GM12878 (cell line): Measurements from ENCODE around the gene ARPP21. TPM values are rescaled to one million over a fixed set of nuclear protein-coding genes. Genes with fewer than 3 reads are reported as not detected.

Source experiments
- ATAC-seq: fragments of 200-7000 bp; cut with Tn5 transposase; 3 replicates; pipeline ENCODE4 v1.9.1; 2020; ENCODE audit warnings: mild to moderate bottlenecking, moderate library complexity
- BruUV-seq: library from RNA; stranded (reverse); fragments of 400-500 nt; replicated peaks from 2 replicates; lab custom pipeline; 2021; lab: Mats Ljungman, UMichigan
- CTCF ChIA-PET: fragments of 300-600 bp; sonication (Branson Sonifier 250); formaldehyde crosslinking; extraction: SDS; loops from one replicate; lab custom pipeline; 2021; ENCODE audit warnings: inconsistent platforms; lab: Yijun Ruan, JAX
- POLR2A ChIA-PET: fragments of 350-600 bp; formaldehyde crosslinking; extraction: SDS; loops from one replicate; lab custom pipeline; 2021; ENCODE audit warnings: inconsistent platforms; lab: Charles Lee
- RAD21 ChIA-PET: fragments of 300-600 bp; sonication (Branson Sonifier 250); formaldehyde crosslinking; loops from one replicate; lab custom pipeline; 2023; ENCODE audit warnings: antibody characterized with exemption; ENCODE audit not compliant: unreplicated experiment; lab: Charles Lee
- SMC1A ChIA-PET: fragments of 300-600 bp; sonication (Branson Sonifier 250); formaldehyde crosslinking; loops from one replicate; lab custom pipeline; 2023; ENCODE audit not compliant: unreplicated experiment, uncharacterized antibody; lab: Charles Lee
- DNase-seq: peaks from one replicate; pipeline ENCODE4 v3.0.0-alpha.2; 2011; ENCODE audit warnings: low read depth, low spot score
- FAIRE-seq: peaks from 3 replicates; lab custom pipeline; 2011; peaks lifted over from hg19 to GRCh38; lab: Jason Lieb, UNC
- H2AFZ ChIP-seq: 2 replicates; pipeline ENCODE4 v1.6.0; 2011; ENCODE audit warnings: low read depth, low read length, control low read depth; ENCODE audit not compliant: control insufficient read depth
- H3K27ac ChIP-seq: 2 replicates; pipeline ENCODE4 v1.5.1; 2011; ENCODE audit warnings: control low read depth; ENCODE audit not compliant: control insufficient read depth, insufficient read depth
- H3K27me3 ChIP-seq, 2 experiments: replicated peaks in 1 of 2; 2 replicates each; pipeline versions ENCODE4 v1.6.0 to v1.6.1; 2011; ENCODE audit warnings: low read length in 1 of 2; ENCODE audit not compliant: control insufficient read depth in 2 of 2, insufficient read depth in 2 of 2
- H3K36me3 ChIP-seq, 2 experiments: 2 replicates each; pipeline ENCODE4 v1.5.1; 2011; ENCODE audit warnings: low read length in 1 of 2; ENCODE audit not compliant: control insufficient read depth in 2 of 2, insufficient read depth in 2 of 2
- H3K4me1 ChIP-seq: 2 replicates; pipeline ENCODE4 v1.6.1; 2011; ENCODE audit warnings: mild to moderate bottlenecking, low read length, moderate library complexity, mixed read lengths; ENCODE audit not compliant: control insufficient read depth, insufficient read depth
- H3K4me2 ChIP-seq: 2 replicates; pipeline ENCODE4 v1.6.0; 2011; ENCODE audit warnings: control low read depth; ENCODE audit not compliant: control insufficient read depth, insufficient read depth
- H3K4me3 ChIP-seq: fragments of 200-600 bp; sonication (generic); 2 replicates; pipeline ENCODE4 v1.5.1; 2016
- H3K79me2 ChIP-seq: 2 replicates; pipeline ENCODE4 v1.6.0; 2011; ENCODE audit warnings: low read length; ENCODE audit not compliant: control insufficient read depth, insufficient read depth
- H3K9ac ChIP-seq: 2 replicates; pipeline ENCODE4 v1.8.0; 2011; ENCODE audit warnings: low read length, control low read depth, mixed read lengths; ENCODE audit not compliant: control insufficient read depth, insufficient read depth
- H3K9me3 ChIP-seq: replicated peaks from 3 replicates; pipeline ENCODE4 v1.5.1; 2011; ENCODE audit warnings: mild to moderate bottlenecking, low read length; ENCODE audit not compliant: control insufficient read depth, insufficient read depth
- H4K20me1 ChIP-seq: 2 replicates; pipeline ENCODE4 v1.6.0; 2011; ENCODE audit not compliant: control insufficient read depth, insufficient read depth
- CBFB ChIP-seq: IDR thresholded peaks from 2 replicates; pipeline ENCODE4 v1.6.1; 2016; ENCODE audit warnings: antibody characterized with exemption, low read depth
- CBX3 ChIP-seq: fragments of 200-600 bp; sonication (generic); IDR thresholded peaks from 2 replicates; pipeline ENCODE4 v1.6.1; 2016; ENCODE audit warnings: low read depth, borderline replicate concordance
- CBX5 ChIP-seq: sonication (generic); IDR thresholded peaks from 2 replicates; pipeline ENCODE4 v1.6.1; 2016; ENCODE audit warnings: low read depth, moderate library complexity, mild to moderate bottlenecking, inconsistent platforms
- EED ChIP-seq: sonication (generic); IDR thresholded peaks from 2 replicates; pipeline ENCODE4 v1.6.1; 2016; ENCODE audit warnings: antibody characterized with exemption, low read depth
- JUNB ChIP-seq: IDR thresholded peaks from 2 replicates; pipeline ENCODE4 v1.6.1; 2016; ENCODE audit warnings: antibody characterized with exemption, mild to moderate bottlenecking
- JUND ChIP-seq: IDR thresholded peaks from 2 replicates; pipeline ENCODE4 v1.6.1; 2012; ENCODE audit warnings: low read depth, mild to moderate bottlenecking, low read length, improper control_type of control experiment, moderate library complexity
- MEF2A ChIP-seq: IDR thresholded peaks from 2 replicates; pipeline ENCODE4 v1.6.1; 2011; ENCODE audit warnings: low read depth, mild to moderate bottlenecking, low read length, moderate library complexity; ENCODE audit not compliant: insufficient read depth
- PAX5 ChIP-seq: IDR thresholded peaks from 2 replicates; pipeline ENCODE4 v1.6.1; 2011; ENCODE audit warnings: low read depth, low read length, borderline replicate concordance
- WGBS: methylation state at CpG from one replicate; pipeline ENCODE4 v1.1.6; 2016; ENCODE audit warnings: low lambda C conversion rate; ENCODE audit not compliant: insufficient replicate concordance, insufficient coverage; ENCODE audit errors: missing lambda C conversion rate; 5-methylcytosine and 5-hydroxymethylcytosine counted together
- in situ Hi-C: fragments of 300-500 bp; cut with MboI; formaldehyde crosslinking; loops from 9 replicates; pipeline ENCODE4 v1.14.3; 2018; ENCODE audit warnings: mixed read lengths
- intact Hi-C: fragments of 100-400 bp; cut with micrococcal nuclease; formaldehyde crosslinking; loops from one replicate; pipeline ENCODE4 v1.14.2; 2022; ENCODE audit not compliant: unreplicated experiment
- polyA plus RNA-seq, 11 experiments: library from polyadenylated mRNA; depleted of rRNA in 4 of 11; unstranded in 6 of 11; stranded (reverse) in 5 of 11; fragments of >200 nt; fragmentation: Nextera tagmentation in 4 of 11; fragmentation: Illumina TruSeq in 1 of 11; extraction: Ambion mirVana in 4 of 11; extraction: Trizol in 1 of 11; gene quantifications; 1 replicate in 1 of 11; 2 replicates in 10 of 11; pipeline versions ENCODE4 v1.2.1 to v1.2.3, GENCODE V29; 2011 to 2016; ENCODE audit warnings: inconsistent platforms in 2 of 11, missing spikeins in 2 of 11, low read depth in 1 of 11
- total RNA-seq, 4 experiments: library from RNA; depleted of rRNA in 3 of 4; stranded (reverse); fragments of >200 nt in 3 of 4; fragmentation: Illumina TruSeq in 1 of 4; extraction: Trizol in 1 of 4; gene quantifications; 2 replicates each; pipeline versions ENCODE4 v1.2.1 to v1.2.3, GENCODE V29; 2013 to 2021
- TF ChIP-seq, protein P1 (sequence below): fragments of 450-650 bp; IDR thresholded peaks from 2 replicates; pipeline ENCODE4 v1.6.1; 2017; ENCODE audit warnings: mild to moderate bottlenecking
- TF ChIP-seq, protein P2 (sequence below): fragments of 450-650 bp; IDR thresholded peaks from 2 replicates; pipeline ENCODE4 v1.6.1; 2014; ENCODE audit warnings: mild to moderate bottlenecking
- TF ChIP-seq, protein P3 (sequence below): fragments of 450-650 bp; IDR thresholded peaks from 2 replicates; pipeline ENCODE4 v1.6.1; 2017; ENCODE audit warnings: borderline replicate concordance
- TF ChIP-seq, protein P4 (sequence below): IDR thresholded peaks from 2 replicates; pipeline ENCODE4 v1.6.1; 2011; ENCODE audit warnings: borderline replicate concordance, low read depth, mild to moderate bottlenecking, moderate library complexity, low read length; ENCODE audit not compliant: insufficient read depth, poor library complexity, severe bottlenecking

ARPP21 gene
- total and polyA plus RNA-seq, 10 of the 15 experiments (the other 5 are each of a cell fraction or from before 2014, with no cell fraction given) = not detected

DNA sequence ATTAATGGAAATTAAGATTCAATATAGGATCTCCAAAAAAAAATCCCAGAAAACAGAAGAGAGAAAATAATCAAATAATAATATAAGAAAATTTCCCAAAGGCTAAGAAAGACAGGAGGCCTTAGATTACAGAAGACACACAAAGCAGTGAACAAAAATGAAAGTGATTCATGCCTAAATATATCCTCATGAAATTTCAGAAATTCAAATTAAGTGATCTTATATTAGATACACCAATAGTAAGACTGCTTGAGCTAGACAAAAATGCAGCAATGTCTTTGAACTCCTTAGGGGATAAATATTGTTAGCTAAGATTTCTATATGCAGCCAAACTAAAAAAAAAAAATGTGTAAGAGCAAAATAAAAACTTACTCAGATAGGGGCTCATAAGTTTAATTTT lies 44.6 kb upstream of the ARPP21 start:
- in situ Hi-C loops = no loop called here
- no peaks in the 10 kb centered on the region for H3K79me2 ChIP-seq
- ATAC-seq = peak; percentile 55; the same call in 2 of the 3 replicates

DNA sequence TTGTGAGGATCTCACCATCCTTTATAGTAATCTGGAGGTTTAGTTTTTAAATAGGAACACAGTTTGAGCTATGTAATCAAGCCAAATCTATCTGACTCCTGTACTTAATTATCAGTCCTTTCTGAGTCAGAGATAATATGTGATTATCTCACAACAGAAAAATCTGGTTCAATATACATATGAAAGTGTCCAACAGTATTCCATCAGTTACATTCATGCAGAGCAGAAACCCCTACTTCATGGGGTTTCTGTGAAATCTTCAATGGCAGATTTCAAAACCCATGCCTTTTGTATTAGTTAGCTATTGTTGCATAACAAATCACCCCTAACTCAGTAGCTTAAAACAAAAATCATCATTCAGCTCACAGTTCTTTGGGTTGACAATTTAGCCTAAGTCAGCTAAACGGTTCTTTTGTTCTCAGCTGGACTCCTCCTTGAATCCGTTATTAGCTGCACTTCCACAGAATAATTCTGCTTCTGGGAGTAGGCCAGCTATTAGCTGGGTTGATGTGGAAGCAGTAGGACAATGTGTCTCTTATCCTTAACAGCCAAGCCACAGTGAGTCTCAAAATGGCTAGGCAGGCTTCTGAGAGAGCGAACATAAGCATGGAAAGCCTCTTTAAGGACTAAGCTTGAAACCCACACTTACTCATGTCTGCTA lies 42.9 kb upstream of the ARPP21 start:
- H3K27ac ChIP-seq = no peak overlapping the region
- in situ Hi-C loops (no loop called here), intact Hi-C loops (no loop called here)
- no TSS peak for BruUV-seq
- DNase-seq = no peak
- no peak overlapping the region for H2AFZ ChIP-seq
- peaks cover 10% of the 10 kb centered on the region for H3K4me1 ChIP-seq
- no peak overlapping the region for H3K9ac ChIP-seq
- ChIA-PET POLR2A (no interaction called here), CTCF (no interaction called here), RAD21 (no interaction called here), SMC1A (interaction anchor here (0.9 to 1.0 kb wide), 2 partner anchors 9 to 19 kb away, joined by 3 to 4 read pairs; no protein-coding TSS in a partner anchor)
- H3K36me3 ChIP-seq = no peaks in the 10 kb centered on the region
- H3K9me3 ChIP-seq = no peaks in the 10 kb centered on the region; the same call in 2 of the 3 replicates
- no peak for ATAC-seq
- H4K20me1 ChIP-seq = no peaks in the 10 kb centered on the region
- H3K79me2 ChIP-seq = no peaks in the 10 kb centered on the region
- H3K27me3 ChIP-seq = no peaks in the 10 kb centered on the region
- no peak overlapping the region for H3K4me3 ChIP-seq
- FAIRE-seq = no peak
- 11% methylated on average over 3 of the region's 3 CpGs for WGBS
- no peak overlapping the region for H3K4me2 ChIP-seq
- TF ChIP-seq JUND (no peak), PAX5 (no peak), JUNB (no peak), CBFB (no peak), EED (no peak), CBX3 (no peak)
- TF ChIP-seq, protein P1, sequence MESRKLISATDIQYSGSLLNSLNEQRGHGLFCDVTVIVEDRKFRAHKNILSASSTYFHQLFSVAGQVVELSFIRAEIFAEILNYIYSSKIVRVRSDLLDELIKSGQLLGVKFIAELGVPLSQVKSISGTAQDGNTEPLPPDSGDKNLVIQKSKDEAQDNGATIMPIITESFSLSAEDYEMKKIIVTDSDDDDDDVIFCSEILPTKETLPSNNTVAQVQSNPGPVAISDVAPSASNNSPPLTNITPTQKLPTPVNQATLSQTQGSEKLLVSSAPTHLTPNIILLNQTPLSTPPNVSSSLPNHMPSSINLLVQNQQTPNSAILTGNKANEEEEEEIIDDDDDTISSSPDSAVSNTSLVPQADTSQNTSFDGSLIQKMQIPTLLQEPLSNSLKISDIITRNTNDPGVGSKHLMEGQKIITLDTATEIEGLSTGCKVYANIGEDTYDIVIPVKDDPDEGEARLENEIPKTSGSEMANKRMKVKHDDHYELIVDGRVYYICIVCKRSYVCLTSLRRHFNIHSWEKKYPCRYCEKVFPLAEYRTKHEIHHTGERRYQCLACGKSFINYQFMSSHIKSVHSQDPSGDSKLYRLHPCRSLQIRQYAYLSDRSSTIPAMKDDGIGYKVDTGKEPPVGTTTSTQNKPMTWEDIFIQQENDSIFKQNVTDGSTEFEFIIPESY = no peak
- TF ChIP-seq, protein P2, sequence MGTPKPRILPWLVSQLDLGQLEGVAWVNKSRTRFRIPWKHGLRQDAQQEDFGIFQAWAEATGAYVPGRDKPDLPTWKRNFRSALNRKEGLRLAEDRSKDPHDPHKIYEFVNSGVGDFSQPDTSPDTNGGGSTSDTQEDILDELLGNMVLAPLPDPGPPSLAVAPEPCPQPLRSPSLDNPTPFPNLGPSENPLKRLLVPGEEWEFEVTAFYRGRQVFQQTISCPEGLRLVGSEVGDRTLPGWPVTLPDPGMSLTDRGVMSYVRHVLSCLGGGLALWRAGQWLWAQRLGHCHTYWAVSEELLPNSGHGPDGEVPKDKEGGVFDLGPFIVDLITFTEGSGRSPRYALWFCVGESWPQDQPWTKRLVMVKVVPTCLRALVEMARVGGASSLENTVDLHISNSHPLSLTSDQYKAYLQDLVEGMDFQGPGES = no peak
- TF ChIP-seq, protein P3, sequence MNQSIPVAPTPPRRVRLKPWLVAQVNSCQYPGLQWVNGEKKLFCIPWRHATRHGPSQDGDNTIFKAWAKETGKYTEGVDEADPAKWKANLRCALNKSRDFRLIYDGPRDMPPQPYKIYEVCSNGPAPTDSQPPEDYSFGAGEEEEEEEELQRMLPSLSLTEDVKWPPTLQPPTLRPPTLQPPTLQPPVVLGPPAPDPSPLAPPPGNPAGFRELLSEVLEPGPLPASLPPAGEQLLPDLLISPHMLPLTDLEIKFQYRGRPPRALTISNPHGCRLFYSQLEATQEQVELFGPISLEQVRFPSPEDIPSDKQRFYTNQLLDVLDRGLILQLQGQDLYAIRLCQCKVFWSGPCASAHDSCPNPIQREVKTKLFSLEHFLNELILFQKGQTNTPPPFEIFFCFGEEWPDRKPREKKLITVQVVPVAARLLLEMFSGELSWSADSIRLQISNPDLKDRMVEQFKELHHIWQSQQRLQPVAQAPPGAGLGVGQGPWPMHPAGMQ = no peak
- TF ChIP-seq, protein P4, sequence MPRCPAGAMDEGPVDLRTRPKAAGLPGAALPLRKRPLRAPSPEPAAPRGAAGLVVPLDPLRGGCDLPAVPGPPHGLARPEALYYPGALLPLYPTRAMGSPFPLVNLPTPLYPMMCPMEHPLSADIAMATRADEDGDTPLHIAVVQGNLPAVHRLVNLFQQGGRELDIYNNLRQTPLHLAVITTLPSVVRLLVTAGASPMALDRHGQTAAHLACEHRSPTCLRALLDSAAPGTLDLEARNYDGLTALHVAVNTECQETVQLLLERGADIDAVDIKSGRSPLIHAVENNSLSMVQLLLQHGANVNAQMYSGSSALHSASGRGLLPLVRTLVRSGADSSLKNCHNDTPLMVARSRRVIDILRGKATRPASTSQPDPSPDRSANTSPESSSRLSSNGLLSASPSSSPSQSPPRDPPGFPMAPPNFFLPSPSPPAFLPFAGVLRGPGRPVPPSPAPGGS = no peak

More for the DNA sequence above, 44.6 kb upstream of the ARPP21 start:
- CTCF ChIA-PET = no interaction called here
- no peak overlapping the region for H3K27ac ChIP-seq
- intact Hi-C loops = no loop called here
- TF ChIP-seq JUNB (0 out of 2 replicates have a peak, but pooled peaks have one; percentile 22), CBX5 (no peak), MEF2A (0 out of 2 replicates have a peak, but pooled peaks have one; percentile 40)
- H3K4me3 ChIP-seq = no peak overlapping the region
- no peak overlapping the region for H3K9ac ChIP-seq
- no peaks in the 10 kb centered on the region for H3K27me3 ChIP-seq
- no TSS peak for BruUV-seq
- no peaks in the 10 kb centered on the region for H3K36me3 ChIP-seq
- H3K4me2 ChIP-seq = no peak overlapping the region
- H3K9me3 ChIP-seq = no peaks in the 10 kb centered on the region; the same call in 2 of the 3 replicates
- H2AFZ ChIP-seq = no peak overlapping the region
- POLR2A ChIA-PET = no interaction called here
- DNase-seq = no peak
- RAD21 ChIA-PET = no interaction called here
- peak; percentile 65 for FAIRE-seq
- no peaks in the 10 kb centered on the region for H4K20me1 ChIP-seq
- H3K4me1 ChIP-seq = peaks cover 10% of the 10 kb centered on the region
- SMC1A ChIA-PET = no interaction called here
